Gastroesophageal sphincter (tissue), 3 donors: ENCODE data around the gene PARD3B.

Experiments used
- CTCF ChIP-seq, 4 experiments: fragments of 200-600 bp in 2 of 4; fragments of 450-650 bp in 2 of 4; sonication (generic) in 1 of 4; IDR thresholded peaks; one replicate each; pipeline ENCODE4 v1.5.1; 2017 to 2019; ENCODE audit warnings: antibody characterized with exemption in 4 of 4, mild to moderate bottlenecking in 2 of 4, moderate library complexity in 2 of 4
- EP300 ChIP-seq: sonication (generic); formaldehyde crosslinking; IDR thresholded peaks from one replicate; pipeline ENCODE4 v1.6.1; 2017; ENCODE audit warnings: antibody characterized with exemption, mild to moderate bottlenecking
- POLR2A ChIP-seq, 2 donors: fragments of 450-650 bp; IDR thresholded peaks; one replicate each; pipeline ENCODE4 v1.6.1; 2017; ENCODE audit warnings: antibody characterized with exemption in 2 of 2, mild to moderate bottlenecking in 2 of 2, moderate library complexity in 1 of 2
- POLR2AphosphoS5 ChIP-seq: sonication (generic); formaldehyde crosslinking; IDR thresholded peaks from one replicate; pipeline ENCODE4 v1.6.1; 2017; ENCODE audit warnings: antibody characterized with exemption

- TF ChIP-seq CTCF (IDR thresholded peaks at IDR 0.05), result no peak
- no peak for TF ChIP-seq POLR2A (IDR thresholded peaks at IDR 0.05)
- TF ChIP-seq POLR2AphosphoS5, result no peak
- TF ChIP-seq EP300, result no peak
Measured at GRCh38 chr2:204664708-204665121, 119.4 kb downstream of the PARD3B start.
